HEK293 (cell line): Measurements from ENCODE around the gene AJUBA.

Source experiments
- AEBP2 ChIP-seq: fragments of 450-650 bp; formaldehyde crosslinking; IDR thresholded peaks from 2 replicates; pipeline ENCODE4 v1.5.1; 2016; ENCODE audit warnings: missing biosample characterization, missing genetic modification characterization, borderline replicate concordance
- BCL11A ChIP-seq: fragments of 450-650 bp; formaldehyde crosslinking; IDR thresholded peaks from 2 replicates; pipeline ENCODE4 v1.5.1; 2016; ENCODE audit warnings: low read depth, missing biosample characterization, missing genetic modification characterization
- GLIS1 ChIP-seq: fragments of 450-650 bp; formaldehyde crosslinking; IDR thresholded peaks from 2 replicates; pipeline ENCODE4 v1.5.1; 2016; ENCODE audit warnings: missing biosample characterization, missing genetic modification characterization
- GLIS2 ChIP-seq: fragments of 450-650 bp; formaldehyde crosslinking; IDR thresholded peaks from 2 replicates; pipeline ENCODE4 v1.5.1; 2016; ENCODE audit warnings: missing biosample characterization, missing genetic modification characterization
- KLF17 ChIP-seq: fragments of 450-650 bp; formaldehyde crosslinking; IDR thresholded peaks from 2 replicates; pipeline ENCODE4 v1.5.1; 2016; ENCODE audit warnings: missing biosample characterization, missing genetic modification characterization
- KLF7 ChIP-seq: fragments of 450-650 bp; formaldehyde crosslinking; IDR thresholded peaks from 2 replicates; pipeline ENCODE4 v1.5.1; 2016; ENCODE audit warnings: missing biosample characterization, missing genetic modification characterization, borderline replicate concordance
- WT1 ChIP-seq: fragments of 450-650 bp; formaldehyde crosslinking; IDR thresholded peaks from 2 replicates; pipeline ENCODE4 v1.5.1; 2016; ENCODE audit warnings: missing biosample characterization, missing genetic modification characterization
- YY2 ChIP-seq: fragments of 450-650 bp; formaldehyde crosslinking; IDR thresholded peaks from 2 replicates; pipeline ENCODE4 v1.5.1; 2016; ENCODE audit warnings: missing biosample characterization, missing genetic modification characterization
- ZBTB20 ChIP-seq: fragments of 450-650 bp; formaldehyde crosslinking; IDR thresholded peaks from 2 replicates; pipeline ENCODE4 v1.5.1; 2016; ENCODE audit warnings: missing biosample characterization, missing genetic modification characterization
- ZBTB7A ChIP-seq: fragments of 450-650 bp; formaldehyde crosslinking; IDR thresholded peaks from 2 replicates; pipeline ENCODE4 v1.5.1; 2016; ENCODE audit warnings: low read depth, missing biosample characterization, missing genetic modification characterization
- ZFHX2 ChIP-seq: fragments of 450-650 bp; formaldehyde crosslinking; conservative IDR thresholded peaks from 2 replicates; pipeline ENCODE4 v1.5.1; 2016; ENCODE audit warnings: missing biosample characterization, missing genetic modification characterization
- ZNF133 ChIP-seq: fragments of 450-650 bp; formaldehyde crosslinking; IDR thresholded peaks from 2 replicates; pipeline ENCODE4 v1.5.1; 2016; ENCODE audit warnings: missing biosample characterization, missing genetic modification characterization
- ZNF155 ChIP-seq: fragments of 450-650 bp; formaldehyde crosslinking; IDR thresholded peaks from 2 replicates; pipeline ENCODE4 v1.5.1; 2016; ENCODE audit warnings: missing biosample characterization, missing genetic modification characterization
- ZNF2 ChIP-seq: fragments of 450-650 bp; formaldehyde crosslinking; IDR thresholded peaks from 2 replicates; pipeline ENCODE4 v1.5.1; 2016; ENCODE audit warnings: missing biosample characterization, missing genetic modification characterization
- ZNF280D ChIP-seq: fragments of 450-650 bp; formaldehyde crosslinking; IDR thresholded peaks from 2 replicates; pipeline ENCODE4 v1.5.1; 2016; ENCODE audit warnings: missing biosample characterization, missing genetic modification characterization
- ZNF354C ChIP-seq: fragments of 450-650 bp; formaldehyde crosslinking; IDR thresholded peaks from 2 replicates; pipeline ENCODE4 v1.5.1; 2016; ENCODE audit warnings: missing biosample characterization, missing genetic modification characterization, low read depth, borderline replicate concordance
- ZNF366 ChIP-seq: fragments of 450-650 bp; formaldehyde crosslinking; conservative IDR thresholded peaks from 2 replicates; pipeline ENCODE4 v1.5.1; 2016; ENCODE audit warnings: missing biosample characterization, missing genetic modification characterization
- ZNF416 ChIP-seq: fragments of 450-650 bp; formaldehyde crosslinking; IDR thresholded peaks from 2 replicates; pipeline ENCODE4 v1.5.1; 2016; ENCODE audit warnings: missing biosample characterization, missing genetic modification characterization
- ZNF513 ChIP-seq: fragments of 450-650 bp; IDR thresholded peaks from 2 replicates; pipeline ENCODE4 v1.5.1; 2018; ENCODE audit warnings: missing biosample characterization, missing genetic modification characterization
- ZNF596 ChIP-seq: fragments of 450-650 bp; IDR thresholded peaks from 2 replicates; pipeline ENCODE4 v1.5.0; 2018; ENCODE audit warnings: missing biosample characterization, mild to moderate bottlenecking, missing genetic modification characterization, moderate library complexity
- ZNF621 ChIP-seq: fragments of 450-650 bp; formaldehyde crosslinking; IDR thresholded peaks from 2 replicates; pipeline ENCODE4 v1.5.1; 2017; ENCODE audit warnings: missing biosample characterization, missing genetic modification characterization
- ZNF664 ChIP-seq: fragments of 450-650 bp; formaldehyde crosslinking; IDR thresholded peaks from 2 replicates; pipeline ENCODE4 v1.5.1; 2016; ENCODE audit warnings: missing biosample characterization, missing genetic modification characterization
- ZNF677 ChIP-seq: fragments of 450-650 bp; IDR thresholded peaks from 2 replicates; pipeline ENCODE4 v1.5.0; 2018; ENCODE audit warnings: missing biosample characterization, mild to moderate bottlenecking, missing genetic modification characterization, moderate library complexity
- ZNF692 ChIP-seq: fragments of 450-650 bp; formaldehyde crosslinking; IDR thresholded peaks from 2 replicates; pipeline ENCODE4 v1.5.1; 2016; ENCODE audit warnings: missing biosample characterization, missing genetic modification characterization
- ZNF707 ChIP-seq: fragments of 450-650 bp; formaldehyde crosslinking; IDR thresholded peaks from 2 replicates; pipeline ENCODE4 v1.5.1; 2016; ENCODE audit warnings: missing biosample characterization, missing genetic modification characterization
- ZNF747 ChIP-seq: fragments of 450-650 bp; formaldehyde crosslinking; IDR thresholded peaks from 2 replicates; pipeline ENCODE4 v1.5.1; 2016; ENCODE audit warnings: missing biosample characterization, missing genetic modification characterization
- ZNF76 ChIP-seq: fragments of 450-650 bp; formaldehyde crosslinking; IDR thresholded peaks from 2 replicates; pipeline ENCODE4; 2016; ENCODE audit warnings: low read depth, missing biosample characterization, missing genetic modification characterization, borderline replicate concordance
- ZNF777 ChIP-seq: fragments of 450-650 bp; formaldehyde crosslinking; IDR thresholded peaks from 2 replicates; pipeline ENCODE4 v1.5.1; 2017; ENCODE audit warnings: missing biosample characterization, missing genetic modification characterization, borderline replicate concordance
- ZNF791 ChIP-seq: fragments of 450-650 bp; formaldehyde crosslinking; IDR thresholded peaks from 2 replicates; pipeline ENCODE4 v1.5.1; 2016; ENCODE audit warnings: missing biosample characterization, missing genetic modification characterization
- TF ChIP-seq, protein P1 (sequence below): fragments of 450-650 bp; formaldehyde crosslinking; IDR thresholded peaks from 2 replicates; pipeline ENCODE4 v1.5.1; 2017; ENCODE audit warnings: missing biosample characterization, missing genetic modification characterization

The AJUBA gene

DNA sequence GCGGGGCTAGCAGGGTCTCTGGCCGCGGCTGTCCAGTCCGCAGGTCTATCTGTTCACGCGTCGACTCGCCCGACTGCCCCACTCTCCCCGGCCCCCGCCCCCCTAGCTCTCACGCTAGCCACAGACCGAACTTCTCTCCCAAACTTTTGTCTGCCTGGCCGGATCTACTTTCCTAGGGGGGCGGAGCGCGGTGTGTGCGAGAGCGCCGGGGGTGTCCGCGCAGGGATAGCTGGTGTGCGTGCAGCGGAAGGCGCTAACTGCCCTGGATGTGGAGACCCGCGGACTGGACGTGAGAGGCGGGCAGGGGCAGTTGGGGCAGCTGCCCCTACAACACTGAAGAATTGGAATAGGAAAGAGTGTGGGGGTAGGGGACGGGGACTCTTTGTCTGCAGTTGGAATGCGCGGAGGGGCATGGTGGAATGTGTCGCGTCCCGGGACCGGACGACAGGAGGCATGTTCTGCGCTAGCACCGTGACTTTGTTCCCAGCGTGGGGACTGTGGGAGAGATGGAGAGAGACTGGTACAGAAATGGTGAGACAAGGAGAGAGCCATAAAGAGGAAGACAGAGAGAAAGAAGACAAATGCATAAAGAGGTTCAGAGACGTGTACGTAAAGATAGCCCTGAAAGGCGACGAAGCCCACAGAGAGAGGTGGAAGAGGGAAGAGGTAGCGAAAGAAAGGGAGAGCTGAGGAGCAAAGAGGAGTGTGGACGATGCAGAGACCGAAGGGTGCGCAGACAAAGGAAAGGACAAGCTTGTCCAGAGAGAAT is at the start of gene AJUBA (continued):
- TF ChIP-seq AEBP2 (tag by site-specific recombination) (peak; percentile 98), GLIS2 (tag by site-specific recombination) (peak; percentile 84), KLF17 (tag by site-specific recombination) (peak; percentile 100), ZNF155 (tag by site-specific recombination) (peak; percentile 78; the same call in 1 of the 2 replicates), ZNF692 (tag by site-specific recombination) (peak; percentile 94), ZNF366 (tag by site-specific recombination) (peak; percentile 90), ZNF416 (tag by site-specific recombination) (no peak), ZNF707 (tag by site-specific recombination) (peak; percentile 69), ZBTB20 (tag by site-specific recombination) (peak; percentile 58; the same call in 1 of the 2 replicates), BCL11A (tag by site-specific recombination) (peak; percentile 91), ZNF280D (tag by site-specific recombination) (no peak), ZNF747 (tag by site-specific recombination) (no peak; the same call in 1 of the 2 replicates), ZFHX2 (tag by site-specific recombination) (peak; percentile 91), GLIS1 (tag by site-specific recombination) (peak; percentile 85), ZNF777 (tag by site-specific recombination) (peak; percentile 99), ZNF621 (tag by site-specific recombination) (no peak), YY2 (peak; percentile 65), ZBTB7A (peak; percentile 100), ZNF354C (no peak), ZNF2 (tag by site-specific recombination) (peak; percentile 99), ZNF664 (tag by site-specific recombination) (peak; percentile 84), ZNF133 (tag by site-specific recombination) (peak; percentile 41; the same call in 1 of the 2 replicates), ZNF677 (tag by site-specific recombination) (no peak), ZNF513 (0 out of 2 replicates have a peak, but pooled peaks have one; percentile 50), ZNF76 (peak; percentile 92), ZNF791 (tag by site-specific recombination) (peak; percentile 60; the same call in 1 of the 2 replicates), ZNF596 (no peak), KLF7 (tag by site-specific recombination) (peak; percentile 97), WT1 (tag by site-specific recombination) (peak; percentile 68)
- TF ChIP-seq, protein P1, sequence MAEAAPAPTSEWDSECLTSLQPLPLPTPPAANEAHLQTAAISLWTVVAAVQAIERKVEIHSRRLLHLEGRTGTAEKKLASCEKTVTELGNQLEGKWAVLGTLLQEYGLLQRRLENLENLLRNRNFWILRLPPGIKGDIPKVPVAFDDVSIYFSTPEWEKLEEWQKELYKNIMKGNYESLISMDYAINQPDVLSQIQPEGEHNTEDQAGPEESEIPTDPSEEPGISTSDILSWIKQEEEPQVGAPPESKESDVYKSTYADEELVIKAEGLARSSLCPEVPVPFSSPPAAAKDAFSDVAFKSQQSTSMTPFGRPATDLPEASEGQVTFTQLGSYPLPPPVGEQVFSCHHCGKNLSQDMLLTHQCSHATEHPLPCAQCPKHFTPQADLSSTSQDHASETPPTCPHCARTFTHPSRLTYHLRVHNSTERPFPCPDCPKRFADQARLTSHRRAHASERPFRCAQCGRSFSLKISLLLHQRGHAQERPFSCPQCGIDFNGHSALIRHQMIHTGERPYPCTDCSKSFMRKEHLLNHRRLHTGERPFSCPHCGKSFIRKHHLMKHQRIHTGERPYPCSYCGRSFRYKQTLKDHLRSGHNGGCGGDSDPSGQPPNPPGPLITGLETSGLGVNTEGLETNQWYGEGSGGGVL (tag by site-specific recombination) = peak; percentile 80
